ENCODE data around the gene SRD5A1. TPM values are rescaled to one million over a fixed set of nuclear protein-coding genes. Genes with fewer than 3 reads are reported as not detected.

SRD5A1 gene
- total RNA-seq, 1 donor from 2014 or later: 16.2 TPM

DNA sequence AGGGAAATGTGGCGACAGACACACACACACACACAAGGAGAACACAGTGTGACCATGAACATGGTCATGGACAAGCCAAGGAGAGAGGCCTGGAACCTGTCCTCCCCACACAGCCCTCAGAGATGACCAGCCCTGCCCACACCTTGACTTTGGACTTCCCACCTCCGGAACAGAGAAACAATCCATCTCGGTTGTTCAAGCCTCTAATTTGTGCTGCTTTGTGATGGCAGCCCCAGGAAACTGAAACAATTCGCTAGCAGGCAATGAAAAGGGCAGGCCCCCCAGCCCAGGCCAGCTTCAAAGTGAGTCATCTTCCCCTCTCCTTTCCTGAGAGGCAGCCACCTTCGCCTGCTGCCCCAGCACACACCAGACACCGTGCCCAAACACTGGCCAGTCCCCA lies 48.1 kb upstream of the SRD5A1 start:
- H3K4me2 ChIP-seq: no peak overlapping the region
- TF ChIP-seq, protein P1, sequence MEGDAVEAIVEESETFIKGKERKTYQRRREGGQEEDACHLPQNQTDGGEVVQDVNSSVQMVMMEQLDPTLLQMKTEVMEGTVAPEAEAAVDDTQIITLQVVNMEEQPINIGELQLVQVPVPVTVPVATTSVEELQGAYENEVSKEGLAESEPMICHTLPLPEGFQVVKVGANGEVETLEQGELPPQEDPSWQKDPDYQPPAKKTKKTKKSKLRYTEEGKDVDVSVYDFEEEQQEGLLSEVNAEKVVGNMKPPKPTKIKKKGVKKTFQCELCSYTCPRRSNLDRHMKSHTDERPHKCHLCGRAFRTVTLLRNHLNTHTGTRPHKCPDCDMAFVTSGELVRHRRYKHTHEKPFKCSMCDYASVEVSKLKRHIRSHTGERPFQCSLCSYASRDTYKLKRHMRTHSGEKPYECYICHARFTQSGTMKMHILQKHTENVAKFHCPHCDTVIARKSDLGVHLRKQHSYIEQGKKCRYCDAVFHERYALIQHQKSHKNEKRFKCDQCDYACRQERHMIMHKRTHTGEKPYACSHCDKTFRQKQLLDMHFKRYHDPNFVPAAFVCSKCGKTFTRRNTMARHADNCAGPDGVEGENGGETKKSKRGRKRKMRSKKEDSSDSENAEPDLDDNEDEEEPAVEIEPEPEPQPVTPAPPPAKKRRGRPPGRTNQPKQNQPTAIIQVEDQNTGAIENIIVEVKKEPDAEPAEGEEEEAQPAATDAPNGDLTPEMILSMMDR (IDR thresholded peaks at IDR 0.05): no peak
- TF ChIP-seq EZH2 (IDR thresholded peaks at IDR 0.05) (no peak), EZH2phosphoT487 (IDR thresholded peaks at IDR 0.05) (no peak)
- H3K27ac ChIP-seq: no peak overlapping the region
- H3K79me2 ChIP-seq (ENCODE audit: low read depth): no peaks in the 10 kb centered on the region
- peaks cover 6% of the 10 kb centered on the region for H3K4me1 Mint-ChIP-seq
- no peak overlapping the region for H3K4me3 Mint-ChIP-seq
- H3K36me3 ChIP-seq: no peaks in the 10 kb centered on the region
- H3K9ac ChIP-seq: no peak overlapping the region
- H3K27me3 ChIP-seq: peaks cover 61% of the 10 kb centered on the region
- no peak overlapping the region for H3K27ac Mint-ChIP-seq
- no peaks in the 10 kb centered on the region for H3K36me3 Mint-ChIP-seq
- H3K9me3 Mint-ChIP-seq: no peaks in the 10 kb centered on the region
- no peaks in the 10 kb centered on the region for H4K20me1 ChIP-seq (ENCODE audit: low read depth)
- no peaks in the 10 kb centered on the region for H3K4me1 ChIP-seq
- no peak for DNase-seq (ENCODE audit: low spot score)
- no peak overlapping the region for H3K4me3 ChIP-seq
- H3K27me3 Mint-ChIP-seq (ENCODE audit: insufficient read depth, low read depth): peaks cover 30% of the 10 kb centered on the region
- no peak overlapping the region for H2AFZ ChIP-seq (replicated peaks)
- H3K9me3 ChIP-seq (ENCODE audit: low read depth): no peaks in the 10 kb centered on the region
- H3F3A ChIP-seq (ENCODE audit: low read depth): no peaks in the 10 kb centered on the region

- no peaks in the 10 kb centered on the region for H4K20me1 ChIP-seq (ENCODE audit: low read depth)
- H3K9ac ChIP-seq: no peak overlapping the region
- no peaks in the 10 kb centered on the region for H3K4me1 ChIP-seq
- no peak overlapping the region for H3K27ac ChIP-seq
- peaks cover 29% of the 10 kb centered on the region for H3K27me3 Mint-ChIP-seq (ENCODE audit: insufficient read depth, low read depth)
- no peak overlapping the region for H3K4me3 ChIP-seq
- no peaks in the 10 kb centered on the region for H3F3A ChIP-seq (ENCODE audit: low read depth)
- no peaks in the 10 kb centered on the region for H3K36me3 Mint-ChIP-seq
- H3K27me3 ChIP-seq: peaks cover 56% of the 10 kb centered on the region
- peaks cover 6% of the 10 kb centered on the region for H3K4me1 Mint-ChIP-seq
- H3K79me2 ChIP-seq (ENCODE audit: low read depth): no peaks in the 10 kb centered on the region
- no peak for DNase-seq (ENCODE audit: low spot score)
- H3K9me3 Mint-ChIP-seq: no peaks in the 10 kb centered on the region
- no peak overlapping the region for H3K4me3 Mint-ChIP-seq
- no peaks in the 10 kb centered on the region for H3K36me3 ChIP-seq
- no peak overlapping the region for H2AFZ ChIP-seq (replicated peaks)
- H3K4me2 ChIP-seq: no peak overlapping the region
- TF ChIP-seq EZH2phosphoT487 (IDR thresholded peaks at IDR 0.05) (no peak), EZH2 (IDR thresholded peaks at IDR 0.05) (no peak)
- TF ChIP-seq, protein P1 (IDR thresholded peaks at IDR 0.05): no peak
- H3K27ac Mint-ChIP-seq: no peak overlapping the region
- no peaks in the 10 kb centered on the region for H3K9me3 ChIP-seq (ENCODE audit: low read depth)
Measured at GRCh38 chr5:6585939-6586646, 47.1 kb upstream of the SRD5A1 start.

DNA sequence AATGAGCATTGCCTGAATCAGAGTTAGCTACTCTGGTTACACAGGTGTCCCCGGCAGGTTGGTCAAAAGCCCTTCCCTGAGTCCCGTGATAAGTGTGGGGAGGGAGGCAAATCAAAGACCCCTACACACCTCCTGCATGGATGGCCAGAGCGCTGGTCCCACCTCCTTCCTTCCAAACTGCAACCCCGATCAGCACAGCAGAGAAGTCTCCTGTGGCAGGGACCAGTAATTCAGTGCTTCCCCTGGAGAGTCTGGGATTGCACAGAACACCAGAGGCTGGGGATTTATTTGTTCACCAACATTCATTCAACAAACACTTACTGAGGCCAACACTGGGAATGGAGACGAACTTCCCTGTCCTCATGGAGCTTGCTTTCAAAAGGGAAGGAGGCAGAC lies 46.6 kb upstream of the SRD5A1 start:
- Histone ChIP-seq H3F3A (ENCODE audit: low read depth) (no peaks in the 10 kb centered on the region), H2AFZ (replicated peaks) (no peak overlapping the region), H3K27ac (no peak overlapping the region), H3K27me3 (peaks cover 50% of the 10 kb centered on the region), H3K36me3 (no peaks in the 10 kb centered on the region), H3K9me3 (ENCODE audit: low read depth) (no peaks in the 10 kb centered on the region), H3K4me1 (no peaks in the 10 kb centered on the region), H3K79me2 (ENCODE audit: low read depth) (no peaks in the 10 kb centered on the region), H4K20me1 (ENCODE audit: low read depth) (no peaks in the 10 kb centered on the region), H3K4me3 (no peak overlapping the region), H3K9ac (no peak overlapping the region), H3K4me2 (no peak overlapping the region)
- DNase-seq (ENCODE audit: low spot score): no peak
- peaks cover 23% of the 10 kb centered on the region for H3K27me3 Mint-ChIP-seq (ENCODE audit: insufficient read depth, low read depth)
- H3K27ac Mint-ChIP-seq: no peak overlapping the region
- TF ChIP-seq EZH2 (IDR thresholded peaks at IDR 0.05) (no peak), EZH2phosphoT487 (IDR thresholded peaks at IDR 0.05) (no peak)
- TF ChIP-seq, protein P1 (IDR thresholded peaks at IDR 0.05): no peak
- H3K4me3 Mint-ChIP-seq: no peak overlapping the region
- H3K4me1 Mint-ChIP-seq: peaks cover 6% of the 10 kb centered on the region
- H3K9me3 Mint-ChIP-seq: no peaks in the 10 kb centered on the region
- H3K36me3 Mint-ChIP-seq: no peaks in the 10 kb centered on the region

Data from neural progenitor cell (in vitro differentiated cells).